Neural cell (in vitro differentiated cells): Measurements from ENCODE around the gene MAMLD1.

Experiments used
- EP300 ChIP-seq: fragments of 450-650 bp; conservative IDR thresholded peaks from 2 replicates; pipeline ENCODE4 v1.6.1; 2014; ENCODE audit warnings: antibody characterized with exemption, mild to moderate bottlenecking, moderate library complexity; ENCODE audit not compliant: poor library complexity, severe bottlenecking
- TF ChIP-seq, protein P1 (sequence below): fragments of 450-650 bp; IDR thresholded peaks from 2 replicates; pipeline ENCODE4 v1.5.1; 2014; ENCODE audit warnings: antibody characterized with exemption, mild to moderate bottlenecking, moderate library complexity; ENCODE audit not compliant: poor library complexity, severe bottlenecking

DNA sequence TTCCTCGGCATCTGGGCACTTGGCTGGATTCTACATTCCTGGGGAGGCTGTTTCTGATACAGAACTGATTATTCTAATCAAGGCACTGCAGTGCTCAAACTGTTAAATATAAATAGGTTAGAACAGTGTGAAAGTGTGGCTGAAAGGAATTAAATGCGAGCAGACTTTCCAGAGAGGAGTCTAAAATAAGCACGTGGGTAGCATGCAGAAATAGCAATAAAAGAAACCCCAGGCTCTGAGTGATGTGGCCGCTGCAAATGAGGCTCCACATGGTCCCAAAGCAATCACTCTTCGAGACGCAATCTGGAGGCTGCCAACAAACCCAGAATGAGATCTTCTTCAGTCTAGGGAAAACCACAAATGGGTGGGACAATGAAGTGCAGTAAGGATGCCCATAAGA is 174.7 kb downstream of the MAMLD1 start:
- no peak for TF ChIP-seq EP300
- TF ChIP-seq, protein P1, sequence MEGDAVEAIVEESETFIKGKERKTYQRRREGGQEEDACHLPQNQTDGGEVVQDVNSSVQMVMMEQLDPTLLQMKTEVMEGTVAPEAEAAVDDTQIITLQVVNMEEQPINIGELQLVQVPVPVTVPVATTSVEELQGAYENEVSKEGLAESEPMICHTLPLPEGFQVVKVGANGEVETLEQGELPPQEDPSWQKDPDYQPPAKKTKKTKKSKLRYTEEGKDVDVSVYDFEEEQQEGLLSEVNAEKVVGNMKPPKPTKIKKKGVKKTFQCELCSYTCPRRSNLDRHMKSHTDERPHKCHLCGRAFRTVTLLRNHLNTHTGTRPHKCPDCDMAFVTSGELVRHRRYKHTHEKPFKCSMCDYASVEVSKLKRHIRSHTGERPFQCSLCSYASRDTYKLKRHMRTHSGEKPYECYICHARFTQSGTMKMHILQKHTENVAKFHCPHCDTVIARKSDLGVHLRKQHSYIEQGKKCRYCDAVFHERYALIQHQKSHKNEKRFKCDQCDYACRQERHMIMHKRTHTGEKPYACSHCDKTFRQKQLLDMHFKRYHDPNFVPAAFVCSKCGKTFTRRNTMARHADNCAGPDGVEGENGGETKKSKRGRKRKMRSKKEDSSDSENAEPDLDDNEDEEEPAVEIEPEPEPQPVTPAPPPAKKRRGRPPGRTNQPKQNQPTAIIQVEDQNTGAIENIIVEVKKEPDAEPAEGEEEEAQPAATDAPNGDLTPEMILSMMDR: no peak
